ENCODE data around the gene NAE1.
"Not testable (repeated sequence)": the region's sequence is repeated elsewhere in the genome, so short reads cannot be mapped to it uniquely, and the experiment has no call there.

The NAE1 gene

DNA sequence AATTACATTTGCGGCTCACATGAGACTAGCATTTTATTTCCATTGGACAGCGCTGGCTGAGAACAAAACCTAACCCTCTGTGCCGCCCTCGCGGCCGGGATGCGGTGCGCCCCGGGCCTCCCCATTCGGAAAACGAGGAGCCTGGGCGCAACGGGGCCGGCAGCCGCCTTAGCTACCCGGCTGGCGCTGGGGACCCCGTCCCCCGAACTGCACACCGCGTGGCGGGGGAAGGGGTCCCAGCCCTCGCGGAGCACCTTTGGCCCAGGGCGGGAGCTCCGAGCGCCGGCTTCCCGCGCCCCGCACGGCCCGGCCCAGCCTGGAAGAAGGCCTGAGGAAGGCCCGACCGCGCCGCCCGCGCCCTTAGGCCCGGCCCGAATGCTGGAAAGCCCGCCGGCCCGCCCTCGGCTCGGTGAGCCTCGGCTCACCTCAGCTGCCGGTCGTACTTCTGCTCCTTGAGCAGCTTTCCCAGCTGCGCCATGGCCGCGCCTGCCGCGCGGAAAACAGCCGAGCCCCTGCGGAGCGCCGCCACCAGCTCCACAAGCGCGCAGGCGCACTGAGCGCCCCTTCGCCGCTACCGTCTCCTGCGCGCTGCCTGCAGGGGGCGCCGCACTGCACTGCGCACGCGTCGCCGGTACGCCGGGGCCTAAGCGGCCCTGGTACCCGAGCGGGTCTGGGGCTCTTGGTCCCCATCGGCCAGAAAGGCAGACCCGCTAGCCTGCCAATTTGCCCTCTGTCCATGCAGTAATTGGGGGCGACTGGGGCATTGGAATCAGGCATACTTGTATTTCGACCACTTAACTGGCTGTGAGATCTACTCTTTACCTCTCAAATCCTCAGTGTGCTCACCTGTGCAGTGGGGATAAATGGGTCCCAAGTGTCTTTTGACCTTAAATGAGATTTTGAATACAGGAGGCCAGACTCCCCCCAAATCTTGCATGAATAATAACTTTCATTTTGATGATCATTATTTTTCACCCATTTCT, at the start of gene NAE1:
Gene NAE1 (minus strand): TSS at position 555 of the 983 bp plus-strand sequence. CDS start 77 bp downstream, at position 478.
- Histone ChIP-seq H3K36me3 (ENCODE audit: insufficient read depth, low read length) (peaks cover 20% of the 10 kb centered on the region), H2AFZ (ENCODE audit: low read depth, low read length) (peak within 1 kb of the TSS; percentile 94), H3K4me1 (ENCODE audit: insufficient read depth, low read length) (peaks cover 11% of the 10 kb centered on the region), H3K4me3 (ENCODE audit: low read length) (peak within 1 kb of the TSS; percentile 94), H3K9me3 (ENCODE audit: low read length) (no peaks in the 10 kb centered on the region), H3K27me3 (ENCODE audit: insufficient read depth, low read length) (peaks cover 8% of the 10 kb centered on the region)

- Histone ChIP-seq H3K9me3 (ENCODE audit: low read length) (no peaks in the 10 kb centered on the region), H3K27me3 (ENCODE audit: insufficient read depth, low read length) (no peaks in the 10 kb centered on the region), H3K4me3 (ENCODE audit: low read length) (no peak overlapping the region), H2AFZ (ENCODE audit: low read depth, low read length) (no peak overlapping the region), H3K4me1 (ENCODE audit: insufficient read depth, low read length) (peaks cover 11% of the 10 kb centered on the region), H3K36me3 (ENCODE audit: insufficient read depth, low read length) (no peaks in the 10 kb centered on the region)
Measured at GRCh38 chr16:66878067-66878466, 47.3 kb upstream of the NAE1 start.

DNA sequence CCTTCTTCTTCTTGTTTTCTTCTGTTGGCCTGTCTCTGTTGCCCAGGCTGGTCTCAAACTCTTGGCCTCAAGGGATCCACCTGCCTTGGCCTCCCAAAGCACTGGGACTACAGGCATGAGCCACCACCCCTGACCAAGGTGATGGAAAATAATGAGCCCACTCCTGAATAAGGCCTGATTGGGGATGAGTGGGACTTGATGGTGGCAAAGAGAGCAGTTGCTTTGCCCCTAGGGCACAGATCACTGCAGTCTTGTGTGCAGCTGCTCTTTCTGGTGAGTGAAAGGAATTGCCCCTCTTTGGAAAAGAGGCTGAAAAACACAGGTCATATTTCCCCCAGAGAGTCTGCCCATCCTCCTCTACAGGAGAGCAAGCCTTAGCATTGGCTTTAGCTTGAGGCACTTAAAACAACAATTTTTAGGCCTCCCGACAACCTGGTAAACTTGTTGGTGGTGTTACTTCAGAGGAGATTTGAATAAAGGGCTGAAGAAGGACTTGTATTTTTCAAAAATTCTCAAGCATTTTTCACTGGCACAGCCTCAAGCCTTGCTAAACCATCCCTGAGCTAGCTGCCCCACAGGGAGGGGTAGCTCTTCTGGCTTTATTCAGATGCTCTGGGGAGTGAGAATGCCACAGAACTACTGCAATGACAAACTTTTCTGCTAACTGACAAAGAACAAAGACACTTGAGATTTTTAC, 43.5 kb upstream of the NAE1 start:
- Histone ChIP-seq H2AFZ (ENCODE audit: low read depth, low read length) (no peak overlapping the region), H3K9me3 (ENCODE audit: low read length) (no peaks in the 10 kb centered on the region), H3K36me3 (ENCODE audit: insufficient read depth, low read length) (no peaks in the 10 kb centered on the region), H3K4me3 (ENCODE audit: low read length) (no peak overlapping the region), H3K27me3 (ENCODE audit: insufficient read depth, low read length) (peaks cover 5% of the 10 kb centered on the region), H3K4me1 (ENCODE audit: insufficient read depth, low read length) (peaks cover 16% of the 10 kb centered on the region)

- H2AFZ ChIP-seq (ENCODE audit: low read depth, low read length): no peak overlapping the region
- no peak overlapping the region for H3K4me3 ChIP-seq (ENCODE audit: low read length)
- H3K4me1 ChIP-seq (ENCODE audit: insufficient read depth, low read length): peaks cover 16% of the 10 kb centered on the region
- no peaks in the 10 kb centered on the region for H3K9me3 ChIP-seq (ENCODE audit: low read length)
- H3K27me3 ChIP-seq (ENCODE audit: insufficient read depth, low read length): peaks cover 5% of the 10 kb centered on the region
- H3K36me3 ChIP-seq (ENCODE audit: insufficient read depth, low read length): no peaks in the 10 kb centered on the region
Measured at GRCh38 chr16:66873685-66874055, 42.9 kb upstream of the NAE1 start.

DNA sequence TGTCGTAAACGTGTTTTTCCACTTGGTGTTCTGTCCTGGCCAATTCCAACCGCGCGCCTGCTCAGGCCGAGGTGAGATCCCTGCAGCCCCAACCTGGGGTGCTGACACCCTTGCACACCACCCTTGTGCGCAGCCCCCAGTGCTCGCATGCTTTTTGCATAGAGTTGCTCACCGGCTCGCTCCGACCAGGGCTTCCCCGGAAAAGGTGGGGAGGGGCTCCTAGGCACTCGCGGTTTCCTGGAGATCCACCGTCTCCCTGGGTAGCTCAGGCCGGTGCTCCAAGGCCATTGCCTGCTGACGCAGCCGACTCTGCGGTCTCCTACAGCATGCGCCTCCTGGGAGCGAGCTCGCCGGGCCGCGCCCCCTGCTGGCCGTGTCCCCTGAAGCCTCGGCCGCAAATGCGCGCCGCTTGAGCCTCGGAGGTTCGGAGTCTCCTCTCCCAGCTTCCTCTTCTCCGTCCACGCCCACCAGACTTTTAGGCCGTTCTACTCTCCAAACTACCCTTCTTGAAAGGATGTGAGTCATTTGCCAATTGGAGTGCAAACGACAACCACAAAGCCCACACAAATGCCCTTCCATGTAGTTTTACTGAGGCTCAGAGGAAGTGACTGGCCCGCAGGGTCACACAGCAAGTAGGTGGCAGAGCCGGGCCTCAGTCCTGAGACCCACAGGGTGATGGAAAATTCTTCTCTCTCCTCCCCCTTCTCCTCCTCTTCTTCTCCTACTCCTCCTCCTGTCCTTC, 42.3 kb upstream of the NAE1 start:
- Histone ChIP-seq H3K27me3 (ENCODE audit: insufficient read depth, low read length) (peaks cover 5% of the 10 kb centered on the region), H3K9me3 (ENCODE audit: low read length) (no peaks in the 10 kb centered on the region), H2AFZ (ENCODE audit: low read depth, low read length) (peak overlapping the region; percentile 33), H3K4me1 (ENCODE audit: insufficient read depth, low read length) (peaks cover 16% of the 10 kb centered on the region), H3K4me3 (ENCODE audit: low read length) (peak overlapping the region; percentile 35), H3K36me3 (ENCODE audit: insufficient read depth, low read length) (no peaks in the 10 kb centered on the region)

- Histone ChIP-seq H3K4me1 (ENCODE audit: insufficient read depth, low read length) (peaks cover 16% of the 10 kb centered on the region), H2AFZ (ENCODE audit: low read depth, low read length) (peak overlapping the region; percentile 33), H3K9me3 (ENCODE audit: low read length) (no peaks in the 10 kb centered on the region), H3K4me3 (ENCODE audit: low read length) (peak overlapping the region; percentile 35), H3K27me3 (ENCODE audit: insufficient read depth, low read length) (peaks cover 5% of the 10 kb centered on the region), H3K36me3 (ENCODE audit: insufficient read depth, low read length) (no peaks in the 10 kb centered on the region)
Measured at GRCh38 chr16:66872559-66872942, 41.8 kb upstream of the NAE1 start.

GRCh38 chr16:66871840-66872239, 41.1 kb upstream of the NAE1 start:
- no peak overlapping the region for H2AFZ ChIP-seq (ENCODE audit: low read depth, low read length)
- no peaks in the 10 kb centered on the region for H3K36me3 ChIP-seq (ENCODE audit: insufficient read depth, low read length)
- H3K27me3 ChIP-seq (ENCODE audit: insufficient read depth, low read length): peaks cover 5% of the 10 kb centered on the region
- no peak overlapping the region for H3K4me3 ChIP-seq (ENCODE audit: low read length)
- H3K9me3 ChIP-seq (ENCODE audit: low read length): no peaks in the 10 kb centered on the region
- peaks cover 16% of the 10 kb centered on the region for H3K4me1 ChIP-seq (ENCODE audit: insufficient read depth, low read length)

GRCh38 chr16:66871363-66871762, 40.6 kb upstream of the NAE1 start:
- not testable (repeated sequence) for H3K27me3 ChIP-seq (ENCODE audit: insufficient read depth, low read length); H3K36me3 ChIP-seq (ENCODE audit: insufficient read depth, low read length); H3K4me3 ChIP-seq (ENCODE audit: low read length); H2AFZ ChIP-seq (ENCODE audit: low read depth, low read length); H3K9me3 ChIP-seq (ENCODE audit: low read length)
- H3K4me1 ChIP-seq (ENCODE audit: insufficient read depth, low read length): peaks cover 16% of the 10 kb centered on the region

DNA sequence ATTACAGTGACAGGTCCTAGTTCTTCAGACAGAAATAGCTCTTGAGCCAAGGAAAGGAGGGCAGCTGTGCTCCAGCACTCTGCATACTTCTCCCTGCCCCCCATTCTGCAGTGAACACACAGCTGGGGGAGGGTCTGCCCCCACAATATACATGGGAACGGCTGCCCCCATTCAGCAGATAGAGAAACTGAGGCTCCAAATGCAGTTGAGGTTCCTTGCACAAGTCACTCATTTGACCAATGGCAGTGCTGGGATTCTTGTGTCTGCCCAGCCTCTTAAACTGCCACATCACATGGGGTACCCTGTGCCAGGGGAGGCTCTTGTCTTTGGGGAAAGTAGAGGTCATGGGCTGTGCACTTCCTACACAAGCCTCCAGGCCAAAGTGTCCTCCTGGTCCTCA, 38.6 kb upstream of the NAE1 start:
- H3K36me3 ChIP-seq (ENCODE audit: insufficient read depth, low read length): no peaks in the 10 kb centered on the region
- H3K4me1 ChIP-seq (ENCODE audit: insufficient read depth, low read length): peaks cover 9% of the 10 kb centered on the region
- no peak overlapping the region for H2AFZ ChIP-seq (ENCODE audit: low read depth, low read length)
- no peaks in the 10 kb centered on the region for H3K9me3 ChIP-seq (ENCODE audit: low read length)
- no peak overlapping the region for H3K4me3 ChIP-seq (ENCODE audit: low read length)
- H3K27me3 ChIP-seq (ENCODE audit: insufficient read depth, low read length): peaks cover 5% of the 10 kb centered on the region

GRCh38 chr16:66863707-66864106, 32.9 kb upstream of the NAE1 start:
- H3K4me1 ChIP-seq (ENCODE audit: insufficient read depth, low read length): peaks cover 7% of the 10 kb centered on the region
- peaks cover 2% of the 10 kb centered on the region for H3K27me3 ChIP-seq (ENCODE audit: insufficient read depth, low read length)
- no peak overlapping the region for H3K4me3 ChIP-seq (ENCODE audit: low read length)
- H3K9me3 ChIP-seq (ENCODE audit: low read length): no peaks in the 10 kb centered on the region
- no peaks in the 10 kb centered on the region for H3K36me3 ChIP-seq (ENCODE audit: insufficient read depth, low read length)
- no peak overlapping the region for H2AFZ ChIP-seq (ENCODE audit: low read depth, low read length)

- H3K36me3 ChIP-seq (ENCODE audit: insufficient read depth, low read length): no peaks in the 10 kb centered on the region
- peaks cover 6% of the 10 kb centered on the region for H3K27me3 ChIP-seq (ENCODE audit: insufficient read depth, low read length)
- no peak overlapping the region for H2AFZ ChIP-seq (ENCODE audit: low read depth, low read length)
- no peaks in the 10 kb centered on the region for H3K9me3 ChIP-seq (ENCODE audit: low read length)
- no peak overlapping the region for H3K4me3 ChIP-seq (ENCODE audit: low read length)
- H3K4me1 ChIP-seq (ENCODE audit: insufficient read depth, low read length): peaks cover 7% of the 10 kb centered on the region
Measured at GRCh38 chr16:66862023-66862520, 31.3 kb upstream of the NAE1 start.

- Histone ChIP-seq H3K4me1 (ENCODE audit: insufficient read depth, low read length) (peaks cover 7% of the 10 kb centered on the region), H2AFZ (ENCODE audit: low read depth, low read length) (no peak overlapping the region), H3K36me3 (ENCODE audit: insufficient read depth, low read length) (no peaks in the 10 kb centered on the region), H3K27me3 (ENCODE audit: insufficient read depth, low read length) (peaks cover 9% of the 10 kb centered on the region), H3K9me3 (ENCODE audit: low read length) (no peaks in the 10 kb centered on the region), H3K4me3 (ENCODE audit: low read length) (no peak overlapping the region)
Measured at GRCh38 chr16:66859397-66860068, 28.8 kb upstream of the NAE1 start.

Data from neuron (in vitro differentiated cells).